HFF-Myc (cell line): ENCODE results near the gene SLC30A3.

ENCODE experiments used
- DNase-seq: peaks from one replicate; pipeline ENCODE4 v3.0.0-alpha.2; 2011; ENCODE audit warnings: low read depth; ENCODE audit errors: extremely low read depth
- H3K4me3 ChIP-seq: replicated peaks from 2 replicates; pipeline ENCODE4 v1.5.1; 2011; ENCODE audit warnings: low read depth, mild to moderate bottlenecking, control low read depth, low read length
- CTCF ChIP-seq: IDR thresholded peaks from 2 replicates; pipeline ENCODE4 v1.5.1; 2012; ENCODE audit warnings: mild to moderate bottlenecking, low read depth, low read length, control low read depth; ENCODE audit errors: missing control alignments

The SLC30A3 gene, protein sequence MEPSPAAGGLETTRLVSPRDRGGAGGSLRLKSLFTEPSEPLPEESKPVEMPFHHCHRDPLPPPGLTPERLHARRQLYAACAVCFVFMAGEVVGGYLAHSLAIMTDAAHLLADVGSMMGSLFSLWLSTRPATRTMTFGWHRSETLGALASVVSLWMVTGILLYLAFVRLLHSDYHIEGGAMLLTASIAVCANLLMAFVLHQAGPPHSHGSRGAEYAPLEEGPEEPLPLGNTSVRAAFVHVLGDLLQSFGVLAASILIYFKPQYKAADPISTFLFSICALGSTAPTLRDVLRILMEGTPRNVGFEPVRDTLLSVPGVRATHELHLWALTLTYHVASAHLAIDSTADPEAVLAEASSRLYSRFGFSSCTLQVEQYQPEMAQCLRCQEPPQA

GRCh38 chr2:27262379-27263286 is at the start of gene SLC30A3:
Gene SLC30A3 (minus strand): TSS chr2:27263047. CDS start chr2:27262906, 141 bp downstream.
- DNase-seq = no peak
- TF ChIP-seq CTCF = no peak
- peak within 1 kb of the TSS; percentile 29 for H3K4me3 ChIP-seq

GRCh38 chr2:27312152-27312551 is 49.3 kb upstream of the SLC30A3 start:
- no peak for DNase-seq
- TF ChIP-seq CTCF = no peak
- no peak overlapping the region for H3K4me3 ChIP-seq

DNA sequence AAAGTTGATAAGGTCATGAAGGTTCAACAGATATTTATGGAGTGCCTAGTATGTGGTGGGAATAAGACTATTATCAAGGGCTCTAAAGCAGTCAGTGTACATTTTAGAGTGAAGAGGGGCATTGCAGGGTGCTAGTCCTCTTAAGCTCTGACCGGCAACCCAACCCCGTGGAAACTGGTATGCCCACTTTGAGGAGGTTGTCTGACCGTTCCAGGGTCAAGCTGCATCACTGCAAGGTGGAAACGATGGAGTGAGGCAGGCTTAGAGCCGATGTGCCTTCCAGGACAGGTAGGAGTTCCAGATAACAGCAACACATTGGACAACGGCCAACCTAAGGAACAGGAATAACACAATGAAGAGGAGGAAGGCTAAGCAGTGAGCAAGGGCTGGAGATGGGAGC is 46.8 kb upstream of the SLC30A3 start:
- no peak for TF ChIP-seq CTCF
- no peak overlapping the region for H3K4me3 ChIP-seq
- DNase-seq = no peak

GRCh38 chr2:27308359-27308881 is 45.6 kb upstream of the SLC30A3 start, which contains the start of gene UCN:
Gene UCN (minus strand): TSS chr2:27308445. CDS start chr2:27307895, 550 bp downstream.
- no peak within 1 kb of the TSS for H3K4me3 ChIP-seq
- DNase-seq = no peak
- no peak for TF ChIP-seq CTCF

DNA sequence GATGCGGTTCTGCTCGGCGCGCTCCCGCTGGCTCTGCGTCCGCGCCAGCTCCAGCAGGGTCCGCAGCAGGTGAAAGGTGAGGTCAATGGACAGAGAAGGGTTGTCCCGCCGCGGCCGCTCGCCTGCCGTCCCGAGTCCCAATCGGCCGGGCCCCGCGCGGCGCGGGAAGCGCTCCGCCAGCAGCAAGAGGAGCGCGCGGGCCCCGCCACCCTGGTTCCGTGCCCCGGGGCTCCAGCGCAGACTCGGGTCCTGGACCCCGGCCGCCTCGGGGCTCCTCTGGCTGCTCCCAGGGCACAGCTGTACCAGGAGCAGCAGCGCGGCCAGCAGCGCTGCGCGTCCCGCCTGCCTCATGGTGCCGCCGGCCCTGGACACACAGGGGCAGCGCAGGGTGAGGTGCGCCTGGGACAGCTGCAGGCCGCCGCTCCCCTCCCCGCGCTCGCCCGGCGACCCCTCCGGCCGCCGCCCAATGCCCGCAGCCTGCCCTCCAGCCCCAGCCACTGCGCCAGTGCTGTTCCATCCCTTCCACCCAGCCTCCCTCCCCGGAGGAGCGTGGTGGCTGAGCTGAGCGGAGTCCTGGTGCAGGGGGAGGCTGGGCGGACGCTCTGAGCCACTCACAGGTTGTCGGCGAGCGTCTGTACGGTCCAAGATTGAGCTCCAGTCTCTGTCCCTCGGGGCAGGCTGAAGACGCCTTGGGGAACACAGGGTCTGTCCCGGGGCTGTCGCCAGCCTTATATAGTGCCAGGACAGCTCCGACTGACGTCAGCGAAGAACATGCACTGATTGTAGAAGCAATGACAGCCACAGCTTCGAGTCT is 44.9 kb upstream of the SLC30A3 start:
- no peak for DNase-seq
- no peak overlapping the region for H3K4me3 ChIP-seq
- no peak for TF ChIP-seq CTCF

DNA sequence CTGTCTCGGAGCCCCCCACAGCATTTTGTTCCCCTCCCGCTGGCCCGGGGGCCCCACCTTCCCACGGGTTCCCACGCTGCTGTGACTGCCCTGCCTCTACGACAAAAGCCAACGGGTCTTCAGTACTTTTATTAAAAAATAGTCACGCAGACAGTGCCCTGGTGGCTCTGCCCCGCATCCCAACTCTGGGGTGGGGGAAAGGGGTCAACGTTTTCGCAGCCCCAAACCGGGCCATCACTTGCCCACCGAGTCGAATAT is 44.4 kb upstream of the SLC30A3 start:
- TF ChIP-seq CTCF = no peak
- no peak for DNase-seq
- H3K4me3 ChIP-seq = no peak overlapping the region
